GM20000 (cell line): ENCODE measurements around the gene LRRC70.

Experiments
- DNase-seq: peaks from one replicate; pipeline ENCODE4 v3.0.0; 2012; ENCODE audit warnings: low spot score
- TF ChIP-seq, protein P1 (sequence below): IDR thresholded peaks from 2 replicates; pipeline ENCODE4 v1.5.1; 2012; ENCODE audit warnings: mild to moderate bottlenecking, control low read depth; ENCODE audit errors: extremely low read depth, missing control alignments

LRRC70 gene

DNA sequence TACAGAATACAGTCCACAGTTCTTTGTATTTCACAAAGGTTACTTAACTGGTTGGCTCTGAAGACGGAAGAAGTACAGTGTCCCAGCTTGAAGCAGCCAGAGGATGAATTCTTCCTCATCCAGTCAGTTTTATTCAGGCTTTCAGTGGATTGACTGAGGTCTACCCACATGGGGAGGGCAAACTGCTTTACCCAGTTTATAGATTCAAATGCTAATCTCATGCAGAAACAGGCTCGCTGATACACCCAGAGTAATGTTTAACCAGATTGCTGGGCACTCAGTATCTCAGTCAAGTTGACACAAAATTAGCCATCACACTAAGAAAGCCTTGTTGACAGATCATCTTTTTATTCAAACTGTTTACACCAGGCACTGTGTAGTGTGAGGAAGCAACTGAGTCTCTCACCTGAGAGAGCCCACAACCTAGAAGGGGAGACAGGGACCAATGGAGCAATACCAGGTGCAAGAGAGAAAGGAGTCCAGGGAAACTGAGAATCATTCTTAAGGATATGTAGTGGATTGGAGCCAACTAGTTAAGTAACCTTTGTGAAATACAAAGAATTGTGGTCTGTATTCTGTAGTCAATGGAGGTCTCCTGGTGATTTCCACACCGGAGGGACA is 15.9 kb downstream of the LRRC70 start:
- no peak for DNase-seq
- TF ChIP-seq, protein P1, sequence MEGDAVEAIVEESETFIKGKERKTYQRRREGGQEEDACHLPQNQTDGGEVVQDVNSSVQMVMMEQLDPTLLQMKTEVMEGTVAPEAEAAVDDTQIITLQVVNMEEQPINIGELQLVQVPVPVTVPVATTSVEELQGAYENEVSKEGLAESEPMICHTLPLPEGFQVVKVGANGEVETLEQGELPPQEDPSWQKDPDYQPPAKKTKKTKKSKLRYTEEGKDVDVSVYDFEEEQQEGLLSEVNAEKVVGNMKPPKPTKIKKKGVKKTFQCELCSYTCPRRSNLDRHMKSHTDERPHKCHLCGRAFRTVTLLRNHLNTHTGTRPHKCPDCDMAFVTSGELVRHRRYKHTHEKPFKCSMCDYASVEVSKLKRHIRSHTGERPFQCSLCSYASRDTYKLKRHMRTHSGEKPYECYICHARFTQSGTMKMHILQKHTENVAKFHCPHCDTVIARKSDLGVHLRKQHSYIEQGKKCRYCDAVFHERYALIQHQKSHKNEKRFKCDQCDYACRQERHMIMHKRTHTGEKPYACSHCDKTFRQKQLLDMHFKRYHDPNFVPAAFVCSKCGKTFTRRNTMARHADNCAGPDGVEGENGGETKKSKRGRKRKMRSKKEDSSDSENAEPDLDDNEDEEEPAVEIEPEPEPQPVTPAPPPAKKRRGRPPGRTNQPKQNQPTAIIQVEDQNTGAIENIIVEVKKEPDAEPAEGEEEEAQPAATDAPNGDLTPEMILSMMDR, result no peak

DNA sequence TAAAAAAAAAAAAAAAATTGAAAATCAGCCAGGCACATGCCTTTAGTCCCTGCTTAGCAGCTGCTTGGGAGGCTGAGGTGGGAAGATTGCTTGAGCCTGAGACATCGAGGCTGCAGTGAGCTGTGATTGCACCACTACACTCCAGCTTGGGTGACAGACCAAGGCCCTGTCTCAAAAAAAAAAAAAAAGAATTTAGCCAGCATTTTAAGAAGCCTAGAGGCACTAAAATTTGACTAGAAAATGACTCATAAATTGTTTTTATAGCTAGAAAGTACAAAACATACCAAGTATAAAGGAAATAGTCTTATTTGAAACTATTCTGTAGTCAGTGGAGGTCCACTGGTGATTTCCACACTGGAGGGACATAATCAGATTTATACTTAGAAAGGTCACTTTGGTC is 17.5 kb downstream of the LRRC70 start:
- TF ChIP-seq, protein P1, result no peak
- DNase-seq, result no peak

DNA sequence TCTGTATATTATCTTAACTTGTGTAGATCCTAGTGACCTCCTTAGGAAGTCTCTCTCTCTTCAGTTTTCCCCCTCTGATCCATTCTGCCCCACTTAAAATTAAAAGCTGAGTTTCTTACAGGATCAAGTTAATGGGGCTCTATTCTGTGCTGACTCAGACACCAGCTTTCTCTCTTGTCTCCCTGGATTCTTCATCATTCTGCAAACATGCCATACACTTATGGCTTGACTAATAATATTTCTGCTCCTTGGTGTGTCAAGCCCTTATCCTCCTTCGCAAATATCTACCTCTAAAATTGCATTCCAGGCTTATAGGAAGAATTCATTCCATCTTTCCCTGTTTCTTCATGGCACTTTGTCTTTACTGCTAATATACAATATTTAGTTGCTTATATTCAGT is 18.1 kb downstream of the LRRC70 start:
- TF ChIP-seq, protein P1, result no peak
- no peak for DNase-seq

DNA sequence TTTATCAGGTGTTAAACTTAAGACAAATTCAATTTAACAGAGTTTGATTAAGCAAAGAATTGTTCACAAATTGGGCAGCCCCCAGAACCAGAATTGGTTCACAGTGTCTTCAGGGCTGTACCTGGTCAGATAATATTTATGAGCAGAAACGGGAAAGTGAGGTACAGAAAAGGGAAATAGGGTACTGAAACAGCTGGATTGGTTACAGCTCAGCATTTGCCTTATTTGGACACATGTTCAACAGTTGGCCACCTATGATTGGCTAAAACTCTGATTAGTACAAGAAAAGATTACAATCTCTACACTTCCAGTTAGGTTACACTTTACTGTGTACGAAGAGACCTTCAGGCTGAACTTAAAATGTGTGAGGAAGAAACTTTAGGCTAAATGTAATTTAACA is 18.7 kb downstream of the LRRC70 start:
- TF ChIP-seq, protein P1, result no peak

DNA sequence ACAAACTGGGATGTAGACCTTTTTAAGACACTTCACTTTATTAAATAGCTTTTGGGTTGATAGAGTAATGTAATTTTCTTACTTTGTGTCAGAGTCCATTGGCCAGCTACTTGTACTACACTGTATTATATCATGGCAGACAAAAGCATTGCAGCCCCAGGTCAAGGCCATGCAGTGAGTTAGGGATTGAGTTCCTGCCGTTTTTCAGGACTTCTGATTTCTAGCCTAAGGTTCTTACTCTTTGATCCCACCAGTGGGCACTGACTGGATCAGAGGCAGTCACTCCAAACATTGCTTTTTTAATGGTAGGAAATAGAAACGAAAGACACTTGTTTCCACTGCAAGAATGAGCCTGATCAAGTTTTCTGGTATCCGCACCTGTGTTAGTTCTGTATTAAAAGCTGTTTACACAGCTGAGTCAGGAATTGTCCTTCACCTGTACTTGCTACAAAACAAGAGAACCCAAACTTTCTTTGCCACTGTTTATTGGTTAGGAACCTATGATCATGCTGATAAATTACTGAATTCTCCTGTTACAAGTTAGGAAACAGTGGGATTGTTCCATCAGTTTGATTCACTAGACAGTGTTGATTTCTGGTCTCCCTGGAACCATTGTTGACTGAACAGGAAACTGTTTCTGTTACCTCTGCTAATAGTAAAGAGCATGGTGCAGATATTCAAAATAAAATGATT is 22.1 kb downstream of the LRRC70 start:
- TF ChIP-seq, protein P1, result no peak
- DNase-seq, result no peak

More for the DNA sequence above, 18.7 kb downstream of the LRRC70 start:
- no peak for DNase-seq

DNA sequence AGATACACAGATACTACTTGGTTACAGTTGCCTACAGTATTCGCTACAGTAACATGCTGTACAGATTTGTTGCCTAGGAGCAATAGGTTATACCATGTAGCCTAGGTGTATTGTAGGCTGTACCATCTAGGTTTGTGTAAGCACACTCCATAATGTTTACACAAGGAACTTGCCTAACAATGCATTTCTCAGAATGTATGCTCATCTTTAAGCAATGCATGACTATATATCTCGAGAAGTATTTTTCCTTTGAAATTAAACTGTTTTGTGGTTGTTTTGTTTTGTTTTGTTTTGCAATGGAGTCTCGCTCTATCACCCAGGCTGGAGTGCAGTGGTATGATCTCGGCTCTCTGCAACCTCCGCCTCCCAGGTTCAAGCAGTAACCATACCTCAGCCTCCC is 25.3 kb downstream of the LRRC70 start:
- TF ChIP-seq, protein P1, result no peak
- DNase-seq, result no peak

DNA sequence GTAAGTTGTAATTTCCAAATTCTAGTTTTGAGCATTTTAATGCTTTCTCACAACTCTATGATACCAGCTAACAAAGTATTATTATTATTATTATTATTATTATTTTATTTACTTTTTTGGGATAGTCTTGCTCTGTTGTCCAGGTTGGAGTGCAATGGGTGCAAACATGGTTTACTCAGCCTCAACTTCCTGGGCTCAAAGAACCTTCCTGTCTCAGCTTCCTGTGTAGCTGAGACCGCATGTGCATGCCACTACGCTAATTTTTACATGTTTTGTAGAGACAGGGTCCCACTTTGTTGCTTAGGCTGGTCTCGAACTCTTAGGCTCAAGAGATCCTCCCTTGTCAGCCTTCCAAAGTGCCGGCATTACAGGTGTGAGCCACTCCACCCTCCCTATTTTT is 27.0 kb downstream of the LRRC70 start:
- DNase-seq, result no peak
- TF ChIP-seq, protein P1, result no peak
